Measurements from ENCODE around the gene TJP2.

The TJP2 gene

DNA sequence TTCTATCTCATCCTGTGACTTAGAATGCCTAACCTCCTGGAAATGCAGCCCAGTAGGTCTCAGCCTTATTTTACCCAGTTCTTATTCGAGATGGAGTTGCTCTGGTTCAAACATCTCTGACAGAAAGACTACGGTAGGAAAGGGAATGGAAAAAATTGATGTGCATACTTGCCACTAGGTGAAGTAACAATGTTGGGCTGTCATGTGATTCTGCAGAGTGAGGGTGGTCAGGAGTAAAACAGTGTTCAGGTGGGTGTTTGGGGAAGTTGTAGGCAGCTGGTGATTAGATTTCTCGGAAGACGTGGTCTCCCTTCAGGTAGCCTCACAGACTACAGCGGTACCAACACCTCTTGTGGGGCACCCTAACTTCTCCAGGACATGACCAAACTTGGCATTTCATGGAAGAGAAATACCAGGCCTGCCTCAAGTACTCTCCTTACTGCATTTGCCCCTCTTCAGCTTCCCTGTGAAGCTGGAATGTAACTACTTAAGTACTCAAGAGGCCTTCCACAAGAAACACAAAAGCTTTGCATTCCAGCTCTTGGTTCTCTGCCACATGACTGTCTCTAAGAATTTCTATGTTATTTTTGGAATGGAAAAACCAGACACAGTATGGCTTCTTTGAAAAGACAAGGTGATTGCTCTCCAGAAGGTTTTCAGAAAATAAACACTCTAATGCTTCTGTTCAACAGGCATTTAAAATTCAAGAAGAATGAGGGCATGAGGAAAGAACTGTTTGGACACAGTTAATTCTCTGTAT is 133.5 kb downstream of the TJP2 start:
- H3K9ac ChIP-seq (ENCODE audit: low read length), result no peak overlapping the region
- TF ChIP-seq CTCF (IDR thresholded peaks at IDR 0.05; ENCODE audit: low read length), result no peak
- TF ChIP-seq EZH2 (IDR thresholded peaks at IDR 0.05; ENCODE audit: borderline replicate concordance, low read length), result no peak

DNA sequence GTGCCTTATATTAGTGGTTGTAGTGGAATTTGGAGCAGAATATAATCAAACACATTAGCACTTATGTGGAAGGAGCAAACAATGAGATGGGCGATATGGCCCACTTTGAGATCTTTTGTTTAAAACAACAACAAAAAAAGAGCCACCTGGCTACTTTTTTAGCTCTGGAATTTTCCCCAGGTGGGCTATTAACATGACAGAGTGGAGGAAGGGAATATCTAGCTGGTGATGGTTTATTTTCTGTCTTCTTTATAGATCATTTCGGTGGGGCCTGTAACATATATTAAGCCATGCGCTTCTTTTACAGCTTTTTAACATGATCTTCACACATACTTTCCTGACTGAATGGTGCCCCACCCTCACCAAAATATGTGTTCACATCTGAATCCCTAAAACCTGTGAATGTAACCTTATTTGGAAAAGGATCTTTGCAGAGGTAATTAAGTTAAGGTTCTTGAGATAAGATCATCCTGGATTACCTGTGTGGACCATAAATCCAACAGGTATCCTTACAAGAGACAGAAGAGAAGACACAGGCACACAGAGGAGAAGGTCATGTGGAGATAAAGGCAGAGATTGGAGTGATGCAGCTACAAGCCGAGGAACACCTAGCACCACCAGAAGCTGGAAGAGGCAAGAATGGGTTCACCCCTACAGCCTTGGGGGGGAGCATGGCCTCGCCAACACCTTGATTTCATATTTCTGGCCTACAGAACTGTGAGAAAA is 134.3 kb downstream of the TJP2 start:
- no peaks in the 10 kb centered on the region for H3K36me3 ChIP-seq (ENCODE audit: insufficient read depth, low read length)
- H3K27me3 ChIP-seq (ENCODE audit: insufficient read depth, low read length), result no peaks in the 10 kb centered on the region
- H3K4me2 ChIP-seq (ENCODE audit: low read length), result no peak overlapping the region
- no peak overlapping the region for H3K27ac ChIP-seq (ENCODE audit: low read depth, low read length, poor library complexity, severe bottlenecking)
- H3K9ac ChIP-seq (ENCODE audit: low read length), result no peak overlapping the region
- no peaks in the 10 kb centered on the region for H3K4me1 ChIP-seq (ENCODE audit: insufficient read depth, low read length, severe bottlenecking)
- H3K79me2 ChIP-seq (ENCODE audit: insufficient read depth, low read length), result no peaks in the 10 kb centered on the region
- H4K20me1 ChIP-seq (ENCODE audit: insufficient read depth, low read length), result no peaks in the 10 kb centered on the region
- H3K9me3 ChIP-seq (ENCODE audit: low read length), result peaks cover 9% of the 10 kb centered on the region
- H3K9me2 ChIP-seq (ENCODE audit: low read depth, low read length), result no peaks in the 10 kb centered on the region
- no peaks in the 10 kb centered on the region for H3F3A ChIP-seq (ENCODE audit: insufficient read depth, low read length)
- H3K4me3 ChIP-seq (ENCODE audit: low read depth, low read length, poor library complexity, severe bottlenecking), result no peak overlapping the region
- TF ChIP-seq CTCF (IDR thresholded peaks at IDR 0.05; ENCODE audit: low read length) (no peak), EZH2 (IDR thresholded peaks at IDR 0.05; ENCODE audit: borderline replicate concordance, low read length) (no peak)
- H2AFZ ChIP-seq (ENCODE audit: low read length), result no peak overlapping the region

More for the DNA sequence above, 133.5 kb downstream of the TJP2 start:
- Histone ChIP-seq H4K20me1 (ENCODE audit: insufficient read depth, low read length) (no peaks in the 10 kb centered on the region), H2AFZ (ENCODE audit: low read length) (no peak overlapping the region), H3K4me3 (ENCODE audit: low read depth, low read length, poor library complexity, severe bottlenecking) (no peak overlapping the region), H3K79me2 (ENCODE audit: insufficient read depth, low read length) (no peaks in the 10 kb centered on the region), H3K4me1 (ENCODE audit: insufficient read depth, low read length, severe bottlenecking) (no peaks in the 10 kb centered on the region), H3K4me2 (ENCODE audit: low read length) (no peak overlapping the region), H3K27ac (ENCODE audit: low read depth, low read length, poor library complexity, severe bottlenecking) (no peak overlapping the region), H3K9me2 (ENCODE audit: low read depth, low read length) (no peaks in the 10 kb centered on the region), H3K9me3 (ENCODE audit: low read length) (peaks cover 2% of the 10 kb centered on the region), H3F3A (ENCODE audit: insufficient read depth, low read length) (no peaks in the 10 kb centered on the region), H3K27me3 (ENCODE audit: insufficient read depth, low read length) (no peaks in the 10 kb centered on the region), H3K36me3 (ENCODE audit: insufficient read depth, low read length) (no peaks in the 10 kb centered on the region)

GRCh38 chr9:69313175-69313574 is 139.1 kb downstream of the TJP2 start:
- H3K9ac ChIP-seq (ENCODE audit: low read length), result no peak overlapping the region
- no peak overlapping the region for H2AFZ ChIP-seq (ENCODE audit: low read length)
- H3K4me2 ChIP-seq (ENCODE audit: low read length), result no peak overlapping the region
- TF ChIP-seq EZH2 (IDR thresholded peaks at IDR 0.05; ENCODE audit: borderline replicate concordance, low read length) (no peak), CTCF (IDR thresholded peaks at IDR 0.05; ENCODE audit: low read length) (no peak)
- no peaks in the 10 kb centered on the region for H4K20me1 ChIP-seq (ENCODE audit: insufficient read depth, low read length)
- H3K27me3 ChIP-seq (ENCODE audit: insufficient read depth, low read length), result no peaks in the 10 kb centered on the region
- H3K4me3 ChIP-seq (ENCODE audit: low read depth, low read length, poor library complexity, severe bottlenecking), result no peak overlapping the region
- no peaks in the 10 kb centered on the region for H3K4me1 ChIP-seq (ENCODE audit: insufficient read depth, low read length, severe bottlenecking)
- no peak overlapping the region for H3K27ac ChIP-seq (ENCODE audit: low read depth, low read length, poor library complexity, severe bottlenecking)
- H3K79me2 ChIP-seq (ENCODE audit: insufficient read depth, low read length), result no peaks in the 10 kb centered on the region
- H3K36me3 ChIP-seq (ENCODE audit: insufficient read depth, low read length), result no peaks in the 10 kb centered on the region
- peaks cover 9% of the 10 kb centered on the region for H3K9me3 ChIP-seq (ENCODE audit: low read length)
- no peaks in the 10 kb centered on the region for H3K9me2 ChIP-seq (ENCODE audit: low read depth, low read length)
- no peaks in the 10 kb centered on the region for H3F3A ChIP-seq (ENCODE audit: insufficient read depth, low read length)
